Keratinocyte (primary cell): ENCODE data around the gene KCNJ6.

Experiments
- CTCF ChIP-seq, 3 experiments: IDR thresholded peaks in 1 of 3; conservative IDR thresholded peaks in 1 of 3; optimal IDR thresholded peaks in 1 of 3; 2 replicates in 2 of 3; 3 replicates in 1 of 3; pipeline versions ENCODE3 to v1.5.1; 2011; ENCODE audit warnings: low read length in 3 of 3, mild to moderate bottlenecking in 3 of 3, moderate library complexity in 2 of 3, control low read depth in 1 of 3, inconsistent platforms in 1 of 3; ENCODE audit not compliant: insufficient read depth in 2 of 3; ENCODE audit errors: extremely low read depth in 1 of 3
- EZH2 ChIP-seq: IDR thresholded peaks from one replicate; pipeline ENCODE4 v1.6.1; 2012; ENCODE audit warnings: inconsistent platforms, mild to moderate bottlenecking, low read length, moderate library complexity

- TF ChIP-seq CTCF (optimal IDR thresholded peaks at IDR 0.05 in 1 of 3, IDR thresholded peaks at IDR 0.05 in 1 of 3, conservative IDR thresholded peaks at IDR 0.05 in 1 of 3; ENCODE audit: extremely low read depth in 1 of 3, insufficient read depth in 2 of 3, low read length in 3 of 3) (no peak), EZH2 (no peak)
These were observed 221.1 kb downstream of the KCNJ6 start for GRCh38 chr21:37695111-37695510.
